Activated naive CD8-positive, alpha-beta T cell treated with anti-CD3 and anti-CD28 coated beads for 36 hours (primary cell): ENCODE data around the gene ERBB3. TPM values are rescaled to one million over a fixed set of nuclear protein-coding genes. Genes with fewer than 3 reads are reported as not detected.
"Not testable (repeated sequence)": the region's sequence is repeated elsewhere in the genome, so short reads cannot be mapped to it uniquely, and the experiment has no call there.

Experiments
- DNase-seq: peaks from one replicate; pipeline ENCODE4 v3.0.0; 2021
- H3K27ac Mint-ChIP-seq: one replicate; pipeline ENCODE4 v1.8.0; 2022; ENCODE audit warnings: mild to moderate bottlenecking, moderate library complexity, mixed read lengths
- H3K27me3 Mint-ChIP-seq: one replicate; pipeline ENCODE4 v1.8.0; 2022; ENCODE audit warnings: mild to moderate bottlenecking, mixed read lengths
- H3K36me3 Mint-ChIP-seq: one replicate; pipeline ENCODE4 v1.8.0; 2021; ENCODE audit warnings: mild to moderate bottlenecking, mixed read lengths
- H3K4me1 Mint-ChIP-seq: one replicate; pipeline ENCODE4 v1.8.0; 2021; ENCODE audit warnings: mixed read lengths
- H3K4me3 Mint-ChIP-seq: one replicate; pipeline ENCODE4 v1.8.0; 2022; ENCODE audit warnings: mild to moderate bottlenecking, moderate library complexity, mixed read lengths
- H3K9me3 Mint-ChIP-seq: one replicate; pipeline ENCODE4 v1.8.0; 2022; ENCODE audit warnings: mixed read lengths
- total RNA-seq, 2 experiments: library from RNA; stranded (reverse); gene quantifications; one replicate each; pipeline ENCODE4 v1.2.3, GENCODE V29; 2021

The ERBB3 gene
- total RNA-seq, 2 experiments from 2014 or later: 0.82 to 0.97 TPM

DNA sequence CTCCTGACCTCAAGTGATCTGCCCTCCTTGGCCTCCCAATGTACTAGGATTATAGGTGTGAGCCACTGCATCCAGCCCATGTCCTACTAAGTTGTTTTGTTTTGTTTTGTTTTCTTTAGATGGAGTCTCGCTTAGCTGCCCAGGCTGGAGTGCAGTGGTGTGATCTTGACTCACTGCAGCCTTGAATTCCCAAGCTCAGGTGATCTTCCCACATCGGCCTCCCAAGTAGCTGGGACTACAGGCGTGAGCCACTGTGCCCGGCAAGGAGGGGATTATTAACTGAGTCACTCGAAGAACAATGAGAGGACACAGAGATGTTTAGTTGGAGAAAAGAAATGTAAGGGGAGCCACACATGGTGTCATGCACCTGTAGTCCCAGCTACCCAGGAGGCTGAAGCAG, 18.0 kb upstream of the ERBB3 start:
- Mint-ChIP-seq H3K36me3 (no peaks in the 10 kb centered on the region), H3K27ac (no peak overlapping the region), H3K9me3 (no peaks in the 10 kb centered on the region), H3K4me1 (peaks cover 2% of the 10 kb centered on the region), H3K27me3 (no peaks in the 10 kb centered on the region), H3K4me3 (no peak overlapping the region)
- DNase-seq: no peak

DNA sequence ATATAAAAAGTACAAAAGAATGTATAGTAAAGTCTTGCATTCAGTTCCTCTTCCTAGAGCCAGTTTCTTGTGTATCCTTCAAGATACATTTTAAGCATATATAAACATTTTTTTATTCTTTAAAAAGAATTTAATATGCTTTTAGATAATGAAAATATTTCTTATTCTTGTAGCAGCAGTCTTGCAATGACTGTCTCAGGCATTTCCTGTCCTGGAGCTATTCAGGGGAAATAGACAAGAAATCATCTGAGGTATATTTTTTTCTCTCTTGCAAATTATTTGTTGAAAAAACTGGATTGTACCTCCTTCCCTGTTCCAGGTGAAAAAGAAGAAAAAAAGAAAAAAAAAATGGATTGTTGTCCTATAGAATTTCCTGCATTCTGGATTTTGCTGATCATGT, 17.0 kb upstream of the ERBB3 start:
- Mint-ChIP-seq H3K36me3 (no peaks in the 10 kb centered on the region), H3K4me3 (no peak overlapping the region), H3K4me1 (peaks cover 2% of the 10 kb centered on the region), H3K9me3 (no peaks in the 10 kb centered on the region), H3K27me3 (no peaks in the 10 kb centered on the region), H3K27ac (no peak overlapping the region)
- DNase-seq: no peak

DNA sequence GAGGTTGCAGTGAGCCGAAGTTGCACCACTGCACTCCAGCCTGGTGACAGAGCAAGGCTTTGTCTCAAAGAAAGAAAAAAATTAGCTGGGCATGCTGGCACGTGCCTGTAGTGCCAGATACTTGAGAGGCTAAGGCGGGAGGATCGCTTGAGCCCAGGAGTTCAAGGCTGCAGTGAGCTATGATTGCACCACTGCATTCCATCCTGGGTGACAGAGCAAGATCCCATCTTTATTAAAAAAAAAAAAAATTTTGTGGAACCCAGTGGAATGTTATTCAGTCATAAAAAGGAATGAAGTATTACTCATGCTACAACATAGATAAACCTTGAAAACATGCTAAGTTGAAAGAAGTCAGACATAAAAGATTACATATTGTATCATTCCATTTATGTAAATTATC, 8.3 kb upstream of the ERBB3 start:
- no peaks in the 10 kb centered on the region for H3K27me3 Mint-ChIP-seq
- H3K9me3 Mint-ChIP-seq: no peaks in the 10 kb centered on the region
- no peak for DNase-seq
- H3K4me3 Mint-ChIP-seq: no peak overlapping the region
- no peaks in the 10 kb centered on the region for H3K36me3 Mint-ChIP-seq
- H3K27ac Mint-ChIP-seq: no peak overlapping the region
- peaks cover 2% of the 10 kb centered on the region for H3K4me1 Mint-ChIP-seq

DNA sequence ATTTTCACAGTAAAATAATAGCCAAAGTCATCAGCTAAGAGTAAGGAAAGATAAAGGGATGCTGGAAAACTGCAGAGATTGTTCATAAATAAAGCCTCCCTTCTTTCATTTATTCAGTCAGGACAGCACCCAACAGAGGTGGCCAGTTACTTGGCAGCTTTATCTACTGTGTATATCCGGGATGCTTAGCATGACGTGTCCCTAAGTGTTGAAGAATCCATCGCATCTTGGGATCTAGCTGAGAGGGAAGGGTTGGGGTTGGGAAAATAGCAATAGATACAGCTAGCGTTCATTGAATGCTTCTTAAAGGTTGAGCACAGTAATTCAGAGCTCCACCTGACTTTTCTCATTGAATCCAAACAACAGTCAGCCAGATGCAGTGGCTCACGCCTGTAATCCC, 5.6 kb upstream of the ERBB3 start:
- no peak for DNase-seq
- Mint-ChIP-seq H3K4me3 (no peak overlapping the region), H3K27ac (no peak overlapping the region), H3K27me3 (no peaks in the 10 kb centered on the region), H3K9me3 (no peaks in the 10 kb centered on the region), H3K36me3 (no peaks in the 10 kb centered on the region), H3K4me1 (no peaks in the 10 kb centered on the region)

DNA sequence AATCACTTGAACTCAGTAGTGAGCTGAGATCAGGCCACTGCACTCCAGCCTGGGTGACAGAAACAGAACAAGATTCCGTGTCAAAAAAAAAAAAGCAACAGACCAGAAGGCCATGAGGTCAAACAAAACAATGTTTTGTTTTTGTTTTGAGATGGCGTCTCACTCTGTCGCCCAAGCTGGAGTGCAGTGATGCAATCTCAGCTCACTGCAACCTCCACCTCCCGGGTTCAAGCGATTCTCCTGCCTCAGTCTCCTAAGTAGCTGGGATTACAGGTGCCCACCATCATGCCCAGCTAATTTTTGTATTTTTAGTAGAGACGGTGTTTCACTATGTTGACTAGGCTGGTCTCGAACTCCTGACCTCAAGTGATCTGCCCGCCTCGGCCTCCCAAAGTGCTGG, 2.0 kb upstream of the ERBB3 start:
- not testable (repeated sequence) for H3K4me3 Mint-ChIP-seq

DNA sequence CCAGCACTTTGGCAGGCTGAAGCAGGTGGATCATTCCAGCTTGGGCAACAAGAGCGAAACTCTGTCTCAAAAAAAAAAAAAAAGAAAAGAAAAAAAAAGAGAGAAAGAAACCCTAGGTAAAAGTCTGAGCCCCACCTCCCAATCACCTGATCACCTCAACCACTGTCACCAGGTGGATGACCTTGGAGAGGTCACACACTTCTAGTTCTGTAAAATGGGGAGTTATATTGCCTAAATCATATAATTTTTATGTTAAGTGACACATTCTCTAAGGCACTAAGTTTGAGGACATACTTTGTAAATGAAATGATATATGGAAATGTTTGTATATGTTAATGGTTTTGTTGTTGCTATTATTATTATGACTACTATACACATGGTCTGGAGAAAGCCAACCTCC, 1.5 kb upstream of the ERBB3 start:
- peak overlapping the region; percentile 78 for H3K4me3 Mint-ChIP-seq
- peaks cover 10% of the 10 kb centered on the region for H3K4me1 Mint-ChIP-seq
- no peak for DNase-seq
- peaks cover 14% of the 10 kb centered on the region for H3K27me3 Mint-ChIP-seq
- H3K36me3 Mint-ChIP-seq: no peaks in the 10 kb centered on the region
- H3K27ac Mint-ChIP-seq: no peak overlapping the region
- H3K9me3 Mint-ChIP-seq: no peaks in the 10 kb centered on the region

More for the DNA sequence above, 2.0 kb upstream of the ERBB3 start:
- H3K27ac Mint-ChIP-seq, H3K9me3 Mint-ChIP-seq, DNase-seq, H3K36me3 Mint-ChIP-seq: not testable (repeated sequence)
- peaks cover 14% of the 10 kb centered on the region for H3K27me3 Mint-ChIP-seq
- peaks cover 10% of the 10 kb centered on the region for H3K4me1 Mint-ChIP-seq

DNA sequence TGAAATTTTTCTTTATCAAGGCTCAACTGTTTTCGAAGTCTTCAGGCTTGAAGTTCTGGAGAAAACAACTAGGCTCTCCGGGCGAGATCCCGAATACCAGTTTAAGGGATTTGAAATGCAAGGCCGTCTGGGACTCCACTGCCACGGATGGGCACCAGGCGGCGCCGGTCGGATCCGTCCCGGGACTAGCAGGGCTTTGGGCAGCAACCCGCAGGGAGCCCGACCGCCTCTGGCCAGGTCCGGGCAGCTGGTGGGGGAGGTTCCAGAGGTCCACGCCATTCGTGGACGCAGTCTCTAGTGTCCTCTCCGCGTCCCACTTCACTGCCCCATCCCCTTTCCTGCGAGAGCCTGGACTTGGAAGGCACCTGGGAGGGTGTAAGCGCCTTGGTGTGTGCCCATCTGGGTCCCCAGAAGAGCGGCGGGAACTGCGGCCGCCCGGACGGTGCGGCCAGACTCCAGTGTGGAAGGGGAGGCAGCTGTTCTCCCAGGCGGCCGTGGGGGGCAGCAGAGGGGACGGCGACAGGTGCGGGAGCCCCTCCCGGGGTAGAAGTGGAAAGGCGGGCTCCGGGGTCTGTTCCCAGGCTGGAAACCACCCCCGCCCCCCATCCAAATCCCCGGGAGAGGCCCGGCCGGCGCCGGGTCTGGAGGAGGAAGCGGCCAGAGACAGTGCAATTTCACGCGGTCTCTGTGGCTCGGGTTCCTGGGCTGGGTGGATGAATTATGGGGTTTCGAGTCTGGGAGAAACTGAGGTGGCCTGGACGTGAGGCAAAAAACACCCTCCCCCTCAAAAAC, 838 bp upstream of the ERBB3 start:
- H3K27ac Mint-ChIP-seq: peak overlapping the region; percentile 34
- no peaks in the 10 kb centered on the region for H3K9me3 Mint-ChIP-seq
- peaks cover 14% of the 10 kb centered on the region for H3K27me3 Mint-ChIP-seq
- H3K4me1 Mint-ChIP-seq: peaks cover 10% of the 10 kb centered on the region
- H3K36me3 Mint-ChIP-seq: no peaks in the 10 kb centered on the region
- DNase-seq: peak; percentile 65
- peak overlapping the region; percentile 78 for H3K4me3 Mint-ChIP-seq

DNA sequence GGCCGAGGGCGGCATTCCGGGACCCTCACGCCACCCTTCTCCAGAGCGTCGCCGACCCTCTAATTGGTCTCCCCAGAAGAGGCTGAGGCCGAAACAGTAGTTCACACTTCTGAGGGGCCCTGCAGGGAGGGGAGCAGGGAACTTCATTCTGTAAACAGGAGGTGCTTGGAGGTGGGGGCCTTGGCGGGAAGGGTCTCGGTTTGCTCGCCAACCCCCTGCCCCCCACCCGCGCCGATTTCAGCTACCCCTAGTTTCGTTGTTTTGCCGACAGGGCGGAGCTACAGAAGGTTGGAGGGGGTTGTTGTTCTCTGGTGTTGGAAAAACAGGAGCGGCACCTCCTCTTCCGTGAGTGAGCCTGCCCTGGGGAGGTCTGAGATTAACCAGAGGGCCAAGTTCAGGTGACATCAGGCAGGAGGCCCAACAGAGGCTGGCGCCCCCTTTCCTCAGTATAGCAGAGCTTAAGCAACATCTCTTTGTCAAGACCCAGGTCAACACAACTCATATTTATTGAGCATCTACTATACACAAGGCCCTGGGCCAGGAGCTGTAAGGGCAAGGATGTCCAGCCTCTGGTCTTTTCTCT, 682 bp downstream of the ERBB3 start:
- H3K4me1 Mint-ChIP-seq: peaks cover 10% of the 10 kb centered on the region
- H3K27ac Mint-ChIP-seq: no peak overlapping the region
- no peaks in the 10 kb centered on the region for H3K36me3 Mint-ChIP-seq
- peak overlapping the region; percentile 78 for H3K4me3 Mint-ChIP-seq
- no peaks in the 10 kb centered on the region for H3K9me3 Mint-ChIP-seq
- H3K27me3 Mint-ChIP-seq: peaks cover 14% of the 10 kb centered on the region
- DNase-seq: no peak

DNA sequence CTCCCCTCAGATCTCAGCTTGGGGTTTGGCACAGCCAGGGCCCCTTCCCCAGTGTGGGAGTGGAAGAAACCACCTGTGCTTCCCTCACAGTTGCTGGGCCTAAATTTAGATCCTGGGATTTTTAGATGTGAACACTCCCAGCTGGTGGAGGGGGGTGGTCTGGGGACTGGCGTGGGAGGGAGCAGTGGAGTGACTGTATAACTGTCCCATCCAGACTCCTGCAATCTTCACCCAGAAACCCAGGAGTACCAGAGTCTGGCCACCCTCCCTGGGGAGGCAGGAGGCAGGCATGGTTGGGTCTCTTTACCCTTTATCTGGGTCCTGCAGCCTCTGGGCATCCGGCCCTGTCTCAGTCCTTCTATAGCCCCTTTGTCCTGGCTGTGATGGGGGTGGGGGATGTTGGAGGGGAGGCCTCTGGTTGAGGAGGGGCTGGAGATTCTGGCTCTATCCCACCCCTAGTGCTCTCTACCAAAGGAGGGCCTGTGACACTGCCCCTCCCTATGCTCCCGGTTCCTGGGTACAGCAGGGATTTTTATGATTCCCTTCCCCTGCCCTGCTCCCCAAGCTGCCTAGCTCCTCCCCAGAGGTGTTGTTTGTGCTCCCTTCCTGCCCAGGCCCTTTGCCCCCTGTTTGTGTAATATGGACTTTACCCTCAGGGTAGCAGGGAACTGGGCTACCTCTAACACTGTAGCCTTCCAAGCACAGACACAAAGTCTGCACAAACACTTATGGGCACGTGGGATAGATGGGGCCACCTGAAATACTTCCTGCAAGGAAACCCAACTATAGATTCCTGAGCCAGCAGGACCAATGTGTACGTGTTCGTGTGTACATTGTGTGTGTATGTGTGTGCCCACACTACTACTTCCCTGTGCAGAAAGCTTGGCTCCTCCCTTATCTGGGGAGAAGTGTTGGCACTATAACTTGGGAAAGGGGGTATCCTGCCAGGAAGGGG, 1.7 kb downstream of the ERBB3 start:
- H3K4me3 Mint-ChIP-seq: no peak overlapping the region
- H3K27ac Mint-ChIP-seq: no peak overlapping the region
- no peaks in the 10 kb centered on the region for H3K9me3 Mint-ChIP-seq
- H3K4me1 Mint-ChIP-seq: peaks cover 10% of the 10 kb centered on the region
- peaks cover 14% of the 10 kb centered on the region for H3K27me3 Mint-ChIP-seq
- no peak for DNase-seq
- H3K36me3 Mint-ChIP-seq: no peaks in the 10 kb centered on the region

DNA sequence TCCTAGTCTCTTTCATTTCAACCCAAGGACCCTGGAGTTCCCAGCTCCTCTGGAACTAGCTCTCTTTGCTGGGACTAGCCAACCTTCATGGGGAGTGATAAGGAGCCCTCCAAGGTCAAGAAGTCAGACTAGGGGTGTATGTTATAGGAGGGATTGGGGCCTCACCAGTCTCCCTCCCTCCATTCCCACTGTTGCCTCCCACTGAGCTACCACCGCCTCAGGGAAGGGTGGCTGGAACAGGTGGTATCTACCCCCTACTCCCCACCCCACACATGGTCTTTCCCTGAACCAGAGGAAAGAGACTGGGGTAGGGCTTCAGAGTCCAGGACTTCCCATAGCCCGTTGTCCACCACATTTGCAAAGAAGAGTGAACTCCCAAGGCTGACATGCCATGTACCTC, 2.4 kb downstream of the ERBB3 start:
- Mint-ChIP-seq H3K4me3 (no peak overlapping the region), H3K4me1 (peaks cover 10% of the 10 kb centered on the region), H3K9me3 (no peaks in the 10 kb centered on the region), H3K36me3 (no peaks in the 10 kb centered on the region), H3K27ac (no peak overlapping the region), H3K27me3 (peaks cover 14% of the 10 kb centered on the region)
- no peak for DNase-seq

DNA sequence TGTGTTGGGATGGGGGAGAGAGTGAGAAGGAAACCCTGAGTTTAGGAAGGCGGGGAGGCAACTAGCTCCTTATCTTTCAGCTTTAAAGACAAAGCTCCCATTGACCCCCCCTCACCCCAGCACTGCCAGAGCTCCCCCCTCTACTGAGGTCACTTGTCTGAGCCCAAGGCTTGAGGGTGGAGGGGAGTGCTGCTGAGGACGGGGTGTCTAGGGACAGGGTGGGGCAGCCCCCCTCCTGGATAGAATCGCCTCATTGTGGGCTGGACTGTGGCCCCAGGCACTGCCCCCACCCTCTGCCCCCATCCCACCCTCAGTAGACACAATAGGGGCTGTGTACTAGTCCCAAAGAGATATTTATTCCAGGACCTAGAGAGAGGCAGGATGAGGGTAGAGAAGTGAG, 3.0 kb downstream of the ERBB3 start:
- Mint-ChIP-seq H3K27ac (no peak overlapping the region), H3K9me3 (no peaks in the 10 kb centered on the region), H3K36me3 (no peaks in the 10 kb centered on the region), H3K4me3 (no peak overlapping the region), H3K4me1 (peaks cover 10% of the 10 kb centered on the region), H3K27me3 (peaks cover 14% of the 10 kb centered on the region)
- DNase-seq: no peak

DNA sequence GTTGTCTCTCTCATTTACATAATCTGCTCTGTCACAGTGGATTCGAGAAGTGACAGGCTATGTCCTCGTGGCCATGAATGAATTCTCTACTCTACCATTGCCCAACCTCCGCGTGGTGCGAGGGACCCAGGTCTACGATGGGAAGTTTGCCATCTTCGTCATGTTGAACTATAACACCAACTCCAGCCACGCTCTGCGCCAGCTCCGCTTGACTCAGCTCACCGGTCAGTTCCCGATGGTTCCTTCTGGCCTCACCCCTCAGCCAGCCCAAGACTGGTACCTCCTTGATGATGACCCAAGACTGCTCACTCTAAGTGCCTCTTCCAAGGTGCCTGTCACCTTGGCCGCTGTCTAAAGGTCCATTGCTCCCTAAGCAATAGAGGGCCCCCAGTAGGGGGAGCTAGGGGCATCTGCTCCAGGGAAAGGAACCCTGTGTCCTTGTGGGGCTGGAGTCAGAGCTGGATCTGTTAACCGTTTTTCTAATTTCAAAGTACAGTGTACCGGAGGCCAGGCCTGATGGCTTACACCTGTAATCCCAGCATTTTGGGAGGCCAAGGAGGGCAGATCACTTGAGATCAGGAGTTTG, 5.1 kb downstream of the ERBB3 start:
- Mint-ChIP-seq H3K4me3 (no peak overlapping the region), H3K9me3 (no peaks in the 10 kb centered on the region), H3K27ac (no peak overlapping the region), H3K27me3 (peaks cover 14% of the 10 kb centered on the region), H3K4me1 (peaks cover 4% of the 10 kb centered on the region), H3K36me3 (no peaks in the 10 kb centered on the region)
- DNase-seq: peak; percentile 26

DNA sequence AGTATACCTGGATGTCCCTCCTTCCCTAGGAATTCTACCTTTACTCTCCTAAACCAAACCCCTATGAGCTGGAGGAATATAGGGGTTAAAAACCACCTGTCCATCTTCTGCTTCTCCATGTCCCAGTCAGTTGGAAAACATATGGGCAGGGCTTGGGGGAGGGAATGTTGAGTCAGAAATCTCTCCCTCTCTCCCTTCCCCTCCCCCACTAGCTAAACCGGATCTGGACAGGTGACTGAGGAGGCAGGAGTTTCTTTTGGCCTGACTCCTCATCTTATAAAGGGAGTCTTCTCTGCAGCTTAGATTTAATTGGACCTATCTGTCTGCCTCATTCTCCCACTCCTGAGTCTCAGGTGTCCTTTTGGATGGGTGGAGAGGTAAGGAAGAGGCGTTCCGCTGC, 6.1 kb downstream of the ERBB3 start:
- peaks cover 9% of the 10 kb centered on the region for H3K27me3 Mint-ChIP-seq
- H3K36me3 Mint-ChIP-seq: no peaks in the 10 kb centered on the region
- no peak overlapping the region for H3K4me3 Mint-ChIP-seq
- no peak overlapping the region for H3K27ac Mint-ChIP-seq
- no peak for DNase-seq
- no peaks in the 10 kb centered on the region for H3K9me3 Mint-ChIP-seq
- no peaks in the 10 kb centered on the region for H3K4me1 Mint-ChIP-seq

DNA sequence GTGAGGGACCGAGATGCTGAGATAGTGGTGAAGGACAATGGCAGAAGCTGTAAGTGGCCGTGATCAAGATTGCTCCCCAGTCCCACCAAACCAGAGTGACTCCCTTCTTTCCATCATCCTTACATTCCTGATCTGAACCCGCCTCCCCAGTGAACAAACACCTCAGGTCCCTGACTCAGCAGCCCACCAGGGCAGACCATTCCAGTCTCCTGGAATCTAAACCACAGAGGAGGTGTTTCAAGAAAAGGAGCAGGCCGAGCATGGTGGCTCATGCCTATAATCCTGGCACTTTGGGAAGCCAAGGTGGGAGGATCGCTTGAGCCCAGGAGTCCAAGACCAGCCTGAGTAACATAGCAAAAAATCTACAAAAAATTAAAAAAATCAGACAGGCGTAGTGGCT, 6.6 kb downstream of the ERBB3 start:
- H3K27me3 Mint-ChIP-seq: peaks cover 4% of the 10 kb centered on the region
- no peak overlapping the region for H3K27ac Mint-ChIP-seq
- H3K36me3 Mint-ChIP-seq: no peaks in the 10 kb centered on the region
- DNase-seq: no peak
- no peaks in the 10 kb centered on the region for H3K4me1 Mint-ChIP-seq
- H3K4me3 Mint-ChIP-seq: no peak overlapping the region
- no peaks in the 10 kb centered on the region for H3K9me3 Mint-ChIP-seq

DNA sequence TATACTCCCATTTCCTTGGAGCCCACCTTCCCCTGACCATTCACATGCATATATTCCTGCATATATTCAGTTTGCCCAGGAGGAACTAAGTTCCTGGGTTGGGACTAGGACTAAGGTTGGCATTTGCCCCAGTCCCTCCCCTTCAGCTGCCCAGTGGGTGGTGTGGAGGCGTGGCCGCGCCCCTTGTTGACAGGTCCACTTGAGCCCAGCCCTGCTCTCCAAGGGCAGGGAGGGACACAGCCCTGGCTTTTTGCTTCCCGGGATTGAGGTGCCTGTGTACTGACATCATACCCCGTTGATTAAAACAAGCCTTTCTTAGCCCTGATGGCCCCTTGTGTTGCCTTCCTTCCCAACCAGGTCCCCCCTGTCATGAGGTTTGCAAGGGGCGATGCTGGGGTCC, 7.3 kb downstream of the ERBB3 start:
- Mint-ChIP-seq H3K9me3 (no peaks in the 10 kb centered on the region), H3K36me3 (no peaks in the 10 kb centered on the region), H3K4me3 (no peak overlapping the region), H3K27me3 (no peaks in the 10 kb centered on the region), H3K4me1 (no peaks in the 10 kb centered on the region), H3K27ac (no peak overlapping the region)
- DNase-seq: no peak
